PFSK-1 (cell line): ENCODE results near the gene KCNH1.

Source experiments
- FOXP2 ChIP-seq: optimal IDR thresholded peaks from 2 replicates; pipeline ENCODE3; 2011; ENCODE audit warnings: borderline replicate concordance, control low read depth, inconsistent platforms; ENCODE audit not compliant: insufficient read depth; ENCODE audit errors: extremely low read length, extremely low read depth
- POLR2AphosphoS5 ChIP-seq: IDR thresholded peaks from 2 replicates; pipeline ENCODE4 v1.6.1; 2012; ENCODE audit warnings: low read depth, mild to moderate bottlenecking, control low read depth, low read length, moderate library complexity
- REST ChIP-seq, 2 experiments: IDR thresholded peaks; 2 replicates each; pipeline versions ENCODE4 v1.6.1 to v1.8.0; 2011 to 2012; ENCODE audit warnings: low read depth in 2 of 2, low read length in 2 of 2, control low read depth in 1 of 2, inconsistent platforms in 1 of 2, mild to moderate bottlenecking in 1 of 2, moderate library complexity in 1 of 2; ENCODE audit not compliant: insufficient read depth in 1 of 2
- SIN3A ChIP-seq: IDR thresholded peaks from 2 replicates; pipeline ENCODE4 v1.6.1; 2012; ENCODE audit warnings: mild to moderate bottlenecking, low read length, moderate library complexity, borderline replicate concordance; ENCODE audit not compliant: insufficient read depth
- TAF1 ChIP-seq: IDR thresholded peaks from 2 replicates; pipeline ENCODE4 v1.6.1; 2012; ENCODE audit warnings: low read length, control low read depth, borderline replicate concordance; ENCODE audit not compliant: insufficient read depth

- no peak for TF ChIP-seq TAF1
- no peak for TF ChIP-seq SIN3A
- no peak for TF ChIP-seq POLR2AphosphoS5
- no peak for TF ChIP-seq REST (IDR thresholded peaks at IDR 0.05; ENCODE audit: insufficient read depth in 1 of 2, low read depth in 2 of 2, low read length in 2 of 2)
- TF ChIP-seq FOXP2: no peak
Observed at GRCh38 chr1:211129776-211130175, 4.2 kb downstream of the KCNH1 start.
